GM21576 (cell line): ENCODE results near the gene ISL2.

ENCODE experiments used
- ATAC-seq: cut with Tn5 transposase; IDR thresholded peaks from one replicate; pipeline ENCODE4 v1.9.1; 2021; ENCODE audit warnings: mild to moderate bottlenecking, moderate library complexity; ENCODE audit not compliant: unreplicated experiment

ISL2 gene

DNA sequence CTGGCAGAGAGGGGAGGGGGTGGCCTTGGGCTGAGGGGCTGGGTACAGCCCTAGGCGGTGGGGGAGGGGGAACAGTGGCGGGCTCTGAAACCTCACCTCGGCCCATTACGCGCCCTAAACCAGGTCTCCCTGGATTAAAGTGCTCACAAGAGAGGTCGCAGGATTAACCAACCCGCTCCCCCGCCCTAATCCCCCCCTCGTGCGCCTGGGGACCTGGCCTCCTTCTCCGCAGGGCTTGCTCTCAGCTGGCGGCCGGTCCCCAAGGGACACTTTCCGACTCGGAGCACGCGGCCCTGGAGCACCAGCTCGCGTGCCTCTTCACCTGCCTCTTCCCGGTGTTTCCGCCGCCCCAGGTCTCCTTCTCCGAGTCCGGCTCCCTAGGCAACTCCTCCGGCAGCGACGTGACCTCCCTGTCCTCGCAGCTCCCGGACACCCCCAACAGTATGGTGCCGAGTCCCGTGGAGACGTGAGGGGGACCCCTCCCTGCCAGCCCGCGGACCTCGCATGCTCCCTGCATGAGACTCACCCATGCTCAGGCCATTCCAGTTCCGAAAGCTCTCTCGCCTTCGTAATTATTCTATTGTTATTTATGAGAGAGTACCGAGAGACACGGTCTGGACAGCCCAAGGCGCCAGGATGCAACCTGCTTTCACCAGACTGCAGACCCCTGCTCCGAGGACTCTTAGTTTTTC lies 4.9 kb downstream of the ISL2 start:
- ATAC-seq: no peak

DNA sequence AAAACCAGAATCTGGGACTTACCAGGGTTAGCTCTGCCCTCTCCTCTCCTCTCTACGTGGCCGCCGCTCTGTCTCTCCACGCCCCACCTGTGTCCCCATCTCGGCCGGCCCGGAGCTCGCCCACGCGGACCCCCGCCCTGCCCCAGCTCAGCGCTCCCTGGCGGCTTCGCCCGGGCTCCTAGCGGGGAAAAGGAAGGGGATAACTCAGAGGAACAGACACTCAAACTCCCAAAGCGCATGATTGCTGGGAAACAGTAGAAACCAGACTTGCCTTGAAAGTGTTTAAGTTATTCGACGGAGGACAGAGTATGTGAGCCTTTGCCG lies 5.4 kb downstream of the ISL2 start:
- ATAC-seq: no peak

DNA sequence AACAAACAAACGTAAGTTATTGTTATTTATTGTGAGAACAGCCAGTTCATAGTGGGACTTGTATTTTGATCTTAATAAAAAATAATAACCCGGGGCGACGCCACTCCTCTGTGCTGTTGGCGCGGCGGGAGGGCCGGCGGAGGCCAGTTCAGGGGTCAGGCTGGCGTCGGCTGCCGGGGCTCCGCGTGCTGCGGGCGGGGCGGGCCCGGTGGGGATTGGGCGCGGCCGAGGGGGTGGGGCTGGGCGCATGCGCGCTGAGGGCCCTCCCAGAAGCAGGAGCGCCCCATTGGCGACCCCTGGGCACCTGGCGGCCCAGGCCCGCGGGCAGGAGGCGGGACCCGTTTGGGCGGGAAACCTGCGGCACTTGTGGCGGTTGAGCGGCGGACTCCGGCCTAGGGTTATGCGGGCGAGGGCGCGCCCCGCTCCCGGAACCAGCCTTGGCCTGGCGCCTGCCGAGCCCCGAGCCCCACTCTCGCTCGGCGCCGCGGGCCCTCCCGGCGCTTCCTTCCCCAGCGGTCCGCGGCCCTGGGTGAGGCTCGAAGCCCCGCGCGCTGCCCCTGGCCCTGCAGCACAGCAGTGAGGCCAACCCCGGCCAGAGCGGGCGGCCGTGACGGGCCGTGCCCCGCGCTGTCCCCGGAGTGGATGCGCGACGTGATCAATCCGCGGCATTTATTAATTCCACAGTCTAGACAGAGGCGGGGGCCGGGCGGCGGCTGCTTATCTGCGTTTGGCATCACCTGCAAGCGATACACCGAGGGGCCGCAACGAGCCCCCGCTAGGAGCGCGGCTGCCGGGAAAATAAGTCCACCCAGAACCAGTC lies 6.0 kb downstream of the ISL2 start:
- no peak for ATAC-seq

DNA sequence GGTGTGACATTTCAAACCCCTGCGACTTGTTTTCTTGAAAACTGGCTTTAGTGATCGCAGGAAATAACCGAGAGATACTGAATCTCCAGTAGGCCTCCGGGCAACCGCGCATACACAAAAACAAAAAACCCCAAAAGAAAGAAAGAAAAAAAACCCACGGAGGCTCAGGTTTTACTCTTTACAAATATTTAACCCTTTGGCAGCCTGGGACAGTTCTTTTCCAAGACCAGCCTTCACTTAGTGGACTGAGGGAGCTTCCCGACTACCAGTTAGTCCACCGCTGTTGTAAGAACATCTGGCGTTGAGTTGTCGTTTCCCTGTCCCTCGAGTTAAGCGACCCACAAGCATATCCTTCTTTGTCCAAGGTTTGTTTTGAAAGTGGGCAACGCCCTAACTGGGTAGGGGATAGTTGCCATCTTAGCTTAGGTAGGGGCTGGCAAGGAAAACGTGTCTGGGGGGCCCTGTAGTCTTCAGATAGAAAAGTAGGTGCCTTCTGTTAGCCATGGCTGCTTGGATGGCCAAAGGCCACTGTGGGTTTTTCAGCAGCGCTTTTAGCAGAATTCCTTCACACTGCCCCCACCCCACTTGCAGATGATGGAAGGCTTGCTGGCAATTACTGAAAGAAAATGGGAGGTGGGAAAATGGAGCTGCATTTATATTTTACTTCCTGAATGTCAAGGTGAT lies 6.9 kb downstream of the ISL2 start:
- no peak for ATAC-seq

DNA sequence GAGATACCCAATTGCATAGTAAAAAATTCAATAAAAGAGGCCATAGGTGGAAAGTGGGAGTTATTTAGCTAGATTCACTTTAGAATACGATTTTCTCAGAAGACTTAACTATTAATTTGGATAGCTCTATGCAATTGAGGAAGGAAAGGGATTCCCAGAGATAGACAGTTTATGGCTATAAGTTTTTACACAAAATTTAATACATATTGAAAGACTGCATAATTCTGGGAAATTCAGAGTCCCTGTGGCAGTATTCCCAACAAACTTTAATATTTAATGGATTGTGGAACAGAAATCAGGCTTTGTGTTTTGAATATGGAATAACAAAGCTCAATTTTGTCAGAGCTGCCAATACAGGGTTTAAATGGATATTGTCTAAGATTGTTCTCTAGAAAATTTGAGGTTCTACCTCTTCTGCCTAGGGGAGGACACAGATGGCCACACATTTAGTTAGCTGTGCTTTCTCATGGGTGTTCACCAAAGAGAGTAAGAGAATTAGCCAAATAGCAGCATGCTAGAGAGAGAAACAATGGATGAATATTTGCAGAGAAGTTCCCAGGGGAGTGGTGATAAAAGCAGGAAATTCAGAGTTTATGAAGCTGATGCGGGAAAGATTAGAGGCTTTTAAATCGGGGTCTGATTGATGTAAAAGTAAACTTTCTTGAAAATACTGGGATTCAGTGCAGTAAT lies 8.5 kb downstream of the ISL2 start:
- ATAC-seq: no peak

- no peak for ATAC-seq
Measured at GRCh38 chr15:76345583-76345879, 9.0 kb downstream of the ISL2 start.

- ATAC-seq: no peak
Measured at GRCh38 chr15:76345880-76346668, 9.5 kb downstream of the ISL2 start.

DNA sequence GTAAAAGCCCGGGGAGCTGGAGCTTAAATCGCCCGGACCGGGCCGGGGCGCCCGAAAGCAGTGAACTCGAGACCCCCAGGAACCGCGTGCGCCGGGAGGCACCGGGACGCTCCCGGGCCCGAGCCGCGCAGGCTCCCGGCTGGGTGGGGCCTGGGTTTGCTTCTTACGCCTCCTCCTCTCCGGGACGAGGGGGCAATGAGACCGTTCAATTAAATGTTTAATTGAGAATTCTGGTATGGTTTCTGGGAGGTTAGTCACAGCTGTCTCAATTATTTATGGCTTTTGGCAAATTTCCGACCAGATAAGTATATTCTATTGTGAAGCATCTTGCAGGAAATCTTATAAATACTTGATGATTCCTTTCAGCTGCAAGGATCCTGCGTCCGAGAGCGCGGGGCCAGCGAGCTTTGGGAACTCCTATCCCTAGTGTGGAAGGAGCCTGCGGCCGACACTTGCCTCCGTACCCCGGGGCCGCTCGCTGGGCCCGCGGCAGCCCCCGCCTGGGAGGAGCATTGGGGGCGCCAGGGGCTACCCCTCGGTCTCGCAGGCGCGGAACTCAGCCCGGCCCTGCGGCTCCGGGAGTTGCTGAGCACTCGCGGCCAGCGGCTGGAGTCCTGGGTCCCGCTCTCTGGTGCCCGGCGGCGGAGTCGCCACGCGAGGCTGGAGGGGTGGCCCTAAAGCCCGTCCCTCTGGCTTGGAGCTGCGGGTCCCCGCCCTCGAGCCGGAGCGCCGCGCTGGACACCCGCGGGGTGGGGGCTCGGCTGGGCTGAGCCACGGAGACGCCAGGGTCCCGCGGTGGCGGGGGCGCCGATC lies 10.3 kb downstream of the ISL2 start:
- ATAC-seq: no peak

DNA sequence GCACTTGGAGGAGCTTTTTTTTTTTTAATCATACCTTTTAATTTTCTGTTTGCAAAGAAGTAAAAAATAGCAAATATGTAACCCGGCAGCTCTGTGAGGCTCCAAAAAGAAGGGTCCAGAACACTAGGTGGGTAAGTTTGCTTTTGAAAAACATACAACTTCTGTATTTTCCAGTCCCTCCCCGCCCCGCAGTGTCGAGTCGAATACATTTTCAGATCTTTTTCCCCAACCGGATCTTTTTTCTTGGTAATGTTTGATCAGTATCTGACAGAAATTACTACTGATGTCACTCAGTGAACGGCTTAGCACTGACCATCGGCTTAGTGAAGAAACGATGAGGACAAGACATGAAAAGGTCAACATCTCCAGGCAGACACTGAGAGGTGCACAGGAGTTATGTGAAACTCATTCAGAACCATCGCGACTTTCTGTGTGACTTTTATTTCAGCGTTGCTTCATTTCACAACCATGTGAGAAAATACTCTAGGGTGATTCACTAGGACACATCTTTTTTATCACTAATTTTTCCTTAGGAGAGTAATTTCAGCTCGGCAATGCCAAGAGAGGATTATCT lies 11.0 kb downstream of the ISL2 start:
- no peak for ATAC-seq

DNA sequence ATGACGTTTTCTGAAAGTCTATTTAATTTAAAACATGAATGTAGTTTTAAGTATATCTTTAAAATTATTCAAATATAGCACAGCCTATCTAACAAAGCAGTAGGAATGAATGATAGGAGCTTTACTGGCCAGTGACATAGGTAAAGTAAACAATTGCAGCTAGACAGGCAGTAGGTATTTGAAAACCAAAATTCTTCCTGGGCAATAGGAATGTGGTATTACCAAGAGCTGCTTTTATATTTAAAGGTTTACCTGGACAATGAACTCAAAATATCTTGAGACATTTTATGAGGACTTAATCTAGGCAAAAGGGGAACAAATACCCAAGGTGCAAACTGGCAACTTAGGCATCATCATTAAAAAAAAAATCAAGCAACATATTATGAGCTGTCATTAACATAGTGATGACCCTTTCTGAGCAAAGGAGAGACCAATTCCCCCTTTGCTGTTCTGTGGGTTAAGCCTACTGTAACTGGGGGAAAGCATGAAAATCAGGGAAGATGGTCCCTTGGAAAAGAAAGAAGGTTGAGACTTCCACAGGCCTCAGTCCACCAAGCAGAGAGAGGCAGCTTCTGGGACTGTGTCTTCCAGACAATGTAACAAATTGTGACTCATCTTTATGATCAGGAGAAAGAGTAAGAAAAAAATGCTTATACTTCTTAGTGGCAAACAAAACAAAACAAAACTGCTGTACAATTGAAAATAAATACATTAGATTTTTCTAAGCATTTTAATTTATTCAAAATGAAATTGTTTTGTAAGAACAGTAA lies 12.9 kb downstream of the ISL2 start:
- ATAC-seq: no peak

GRCh38 chr15:76353023-76353577 lies 16.5 kb downstream of the ISL2 start:
- ATAC-seq: no peak

GRCh38 chr15:76353903-76354302 lies 17.3 kb downstream of the ISL2 start:
- no peak for ATAC-seq

GRCh38 chr15:76354823-76355440 lies 18.4 kb downstream of the ISL2 start:
- no peak for ATAC-seq

GRCh38 chr15:76358453-76358852 lies 21.9 kb downstream of the ISL2 start:
- no peak for ATAC-seq

- no peak for ATAC-seq
Measured at GRCh38 chr15:76359152-76359551, 22.6 kb downstream of the ISL2 start.

- ATAC-seq: no peak
Measured at GRCh38 chr15:76360416-76360815, 23.8 kb downstream of the ISL2 start.

- ATAC-seq: no peak
Measured at GRCh38 chr15:76363251-76363650, 26.7 kb downstream of the ISL2 start.

GRCh38 chr15:76366714-76367113 lies 30.1 kb downstream of the ISL2 start:
- ATAC-seq: no peak
